ENCODE measurements around the gene SCAMP4. TPM values are rescaled to one million over a fixed set of nuclear protein-coding genes. Genes with fewer than 3 reads are reported as not detected.

SCAMP4 gene
- total and polyA plus RNA-seq, 2 experiments from 2014 or later: 69.3 to 89.8 TPM

DNA sequence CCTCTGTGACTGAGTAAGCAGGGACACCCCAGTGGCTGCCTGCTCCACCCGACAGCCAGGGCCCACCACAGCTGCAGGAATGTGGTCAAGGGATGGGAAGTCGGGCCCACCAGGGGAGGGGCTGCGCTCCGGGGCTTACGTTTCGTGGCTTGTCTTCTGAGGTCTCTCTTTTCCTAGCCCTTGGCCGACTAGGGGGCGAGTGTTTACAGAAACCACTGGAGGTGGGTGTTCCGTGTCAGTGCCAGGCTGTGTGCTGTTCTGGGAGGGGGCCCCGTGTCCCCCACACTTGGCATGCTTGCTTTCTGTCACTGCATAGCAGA lies 4.5 kb downstream of the SCAMP4 start:
- Histone ChIP-seq H4K20me1 (ENCODE audit: insufficient read depth, poor library complexity, severe bottlenecking) (peaks cover 50% of the 10 kb centered on the region), H2AFZ (no peak overlapping the region), H3K27me3 (no peaks in the 10 kb centered on the region), H3K4me3 (no peak overlapping the region), H3K9me3 (ENCODE audit: low read depth) (no peaks in the 10 kb centered on the region), H3K9me2 (replicated peaks; ENCODE audit: insufficient read depth) (no peaks in the 10 kb centered on the region), H3K36me3 (replicated peaks; ENCODE audit: insufficient read depth, low read depth) (no peaks in the 10 kb centered on the region), H3K4me2 (peak overlapping the region; percentile 50), H3K79me2 (peaks cover 89% of the 10 kb centered on the region), H3K4me1 (ENCODE audit: insufficient read depth) (peaks cover 15% of the 10 kb centered on the region), H3K27ac (peak overlapping the region; percentile 51)
- no peak for TF ChIP-seq EZH2phosphoT487 (IDR thresholded peaks at IDR 0.05; ENCODE audit: low read depth, severe bottlenecking, unreplicated experiment)
- TF ChIP-seq, protein P1, sequence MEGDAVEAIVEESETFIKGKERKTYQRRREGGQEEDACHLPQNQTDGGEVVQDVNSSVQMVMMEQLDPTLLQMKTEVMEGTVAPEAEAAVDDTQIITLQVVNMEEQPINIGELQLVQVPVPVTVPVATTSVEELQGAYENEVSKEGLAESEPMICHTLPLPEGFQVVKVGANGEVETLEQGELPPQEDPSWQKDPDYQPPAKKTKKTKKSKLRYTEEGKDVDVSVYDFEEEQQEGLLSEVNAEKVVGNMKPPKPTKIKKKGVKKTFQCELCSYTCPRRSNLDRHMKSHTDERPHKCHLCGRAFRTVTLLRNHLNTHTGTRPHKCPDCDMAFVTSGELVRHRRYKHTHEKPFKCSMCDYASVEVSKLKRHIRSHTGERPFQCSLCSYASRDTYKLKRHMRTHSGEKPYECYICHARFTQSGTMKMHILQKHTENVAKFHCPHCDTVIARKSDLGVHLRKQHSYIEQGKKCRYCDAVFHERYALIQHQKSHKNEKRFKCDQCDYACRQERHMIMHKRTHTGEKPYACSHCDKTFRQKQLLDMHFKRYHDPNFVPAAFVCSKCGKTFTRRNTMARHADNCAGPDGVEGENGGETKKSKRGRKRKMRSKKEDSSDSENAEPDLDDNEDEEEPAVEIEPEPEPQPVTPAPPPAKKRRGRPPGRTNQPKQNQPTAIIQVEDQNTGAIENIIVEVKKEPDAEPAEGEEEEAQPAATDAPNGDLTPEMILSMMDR (IDR thresholded peaks at IDR 0.05; ENCODE audit: poor library complexity): no peak
- no peak for TF ChIP-seq EZH2 (IDR thresholded peaks at IDR 0.05; ENCODE audit: borderline replicate concordance)
- no peak for DNase-seq (ENCODE audit: low spot score)
- 87% methylated on average over 10 of the region's 10 CpGs for WGBS (ENCODE audit: low lambda C conversion rate, missing lambda C conversion rate)

DNA sequence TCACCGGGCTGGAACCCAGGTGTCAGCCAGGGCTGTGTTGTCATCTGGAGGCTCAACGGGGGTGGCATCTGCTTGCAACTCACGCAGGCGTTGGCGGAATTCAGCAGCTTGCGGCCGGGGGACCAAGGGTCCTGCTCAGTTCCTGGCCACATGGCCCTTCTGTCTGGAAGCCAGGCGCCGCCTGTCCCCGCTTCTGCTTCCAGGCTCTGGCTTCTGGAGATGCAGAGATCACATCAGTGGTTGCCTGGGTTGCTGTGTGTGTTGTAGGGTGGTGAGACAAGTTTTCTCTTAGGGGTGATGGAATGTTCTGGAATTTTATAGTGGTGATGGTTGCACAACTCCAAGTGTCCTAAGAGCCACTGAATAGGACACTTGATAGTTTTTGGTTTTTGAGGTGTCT lies 5.0 kb downstream of the SCAMP4 start:
- Histone ChIP-seq H2AFZ (no peak overlapping the region), H4K20me1 (ENCODE audit: insufficient read depth, poor library complexity, severe bottlenecking) (peaks cover 50% of the 10 kb centered on the region), H3K4me3 (no peak overlapping the region), H3K4me1 (ENCODE audit: insufficient read depth) (peaks cover 15% of the 10 kb centered on the region), H3K79me2 (peaks cover 89% of the 10 kb centered on the region), H3K4me2 (no peak overlapping the region), H3K27ac (peak overlapping the region; percentile 51), H3K36me3 (replicated peaks; ENCODE audit: insufficient read depth, low read depth) (no peaks in the 10 kb centered on the region), H3K9me2 (replicated peaks; ENCODE audit: insufficient read depth) (no peaks in the 10 kb centered on the region), H3K9me3 (ENCODE audit: low read depth) (no peaks in the 10 kb centered on the region), H3K27me3 (no peaks in the 10 kb centered on the region)
- DNase-seq (ENCODE audit: low spot score): no peak
- 96% methylated on average over 10 of the region's 10 CpGs for WGBS (ENCODE audit: low lambda C conversion rate, missing lambda C conversion rate)
- no peak for TF ChIP-seq EZH2 (IDR thresholded peaks at IDR 0.05; ENCODE audit: borderline replicate concordance)
- TF ChIP-seq EZH2phosphoT487 (IDR thresholded peaks at IDR 0.05; ENCODE audit: low read depth, severe bottlenecking, unreplicated experiment): no peak
- TF ChIP-seq, protein P1 (IDR thresholded peaks at IDR 0.05; ENCODE audit: poor library complexity): no peak

DNA sequence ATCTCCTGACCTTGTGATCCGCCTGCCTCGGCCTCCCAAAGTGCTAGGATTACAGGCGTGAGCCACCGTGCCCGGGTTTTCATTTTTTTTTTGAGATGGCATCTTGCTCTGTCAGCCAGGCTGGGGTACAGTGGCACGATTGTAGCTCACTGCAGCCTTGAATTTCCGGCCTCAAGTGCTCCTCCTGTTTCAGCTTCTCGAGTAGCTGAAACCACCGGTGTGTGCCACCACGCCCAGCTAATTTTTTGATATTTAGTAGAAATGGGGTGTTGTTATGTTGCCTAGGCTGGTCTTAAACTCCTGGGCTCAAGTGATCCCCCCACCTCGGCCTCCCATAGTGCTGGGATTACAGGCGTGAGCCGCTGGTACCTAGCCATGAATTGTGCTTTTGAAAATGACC lies 5.9 kb downstream of the SCAMP4 start:
- Histone ChIP-seq H2AFZ (no peak overlapping the region), H4K20me1 (ENCODE audit: insufficient read depth, poor library complexity, severe bottlenecking) (peaks cover 50% of the 10 kb centered on the region), H3K4me1 (ENCODE audit: insufficient read depth) (peaks cover 10% of the 10 kb centered on the region), H3K27ac (no peak overlapping the region), H3K9me3 (ENCODE audit: low read depth) (no peaks in the 10 kb centered on the region), H3K79me2 (peaks cover 83% of the 10 kb centered on the region), H3K9me2 (replicated peaks; ENCODE audit: insufficient read depth) (no peaks in the 10 kb centered on the region), H3K4me3 (no peak overlapping the region), H3K36me3 (replicated peaks; ENCODE audit: insufficient read depth, low read depth) (no peaks in the 10 kb centered on the region), H3K4me2 (no peak overlapping the region), H3K27me3 (no peaks in the 10 kb centered on the region)
- 97% methylated on average over 13 of the region's 13 CpGs for WGBS (ENCODE audit: low lambda C conversion rate, missing lambda C conversion rate)
- no peak for DNase-seq (ENCODE audit: low spot score)
- TF ChIP-seq EZH2phosphoT487 (IDR thresholded peaks at IDR 0.05; ENCODE audit: low read depth, severe bottlenecking, unreplicated experiment) (no peak), EZH2 (IDR thresholded peaks at IDR 0.05; ENCODE audit: borderline replicate concordance) (no peak)
- TF ChIP-seq, protein P1 (IDR thresholded peaks at IDR 0.05; ENCODE audit: poor library complexity): no peak

DNA sequence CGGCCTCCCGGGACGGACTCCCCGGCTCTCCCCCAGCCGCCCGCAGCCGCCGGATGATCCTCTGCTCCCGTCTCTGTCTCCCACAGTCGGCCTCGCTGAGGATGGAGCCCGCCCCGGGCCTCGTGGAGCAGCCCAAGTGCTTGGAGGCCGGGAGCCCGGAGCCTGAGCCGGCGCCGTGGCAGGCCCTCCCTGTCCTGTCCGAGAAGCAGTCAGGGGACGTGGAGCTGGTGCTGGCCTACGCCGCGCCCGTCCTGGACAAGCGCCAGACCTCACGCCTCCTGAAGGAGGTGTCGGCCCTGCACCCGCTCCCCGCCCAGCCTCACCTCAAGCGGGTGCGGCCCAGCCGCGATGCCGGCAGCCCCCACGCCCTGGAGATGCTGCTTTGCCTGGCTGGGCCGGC lies 6.8 kb downstream of the SCAMP4 start:
- H3K27me3 ChIP-seq: no peaks in the 10 kb centered on the region
- no peak overlapping the region for H2AFZ ChIP-seq
- no peak overlapping the region for H3K4me2 ChIP-seq
- H3K4me1 ChIP-seq (ENCODE audit: insufficient read depth): peaks cover 6% of the 10 kb centered on the region
- no peak overlapping the region for H3K27ac ChIP-seq
- peaks cover 50% of the 10 kb centered on the region for H4K20me1 ChIP-seq (ENCODE audit: insufficient read depth, poor library complexity, severe bottlenecking)
- 98% methylated on average over 28 of the region's 37 CpGs for WGBS (ENCODE audit: low lambda C conversion rate, missing lambda C conversion rate)
- H3K9me3 ChIP-seq (ENCODE audit: low read depth): no peaks in the 10 kb centered on the region
- H3K9me2 ChIP-seq (replicated peaks; ENCODE audit: insufficient read depth): no peaks in the 10 kb centered on the region
- DNase-seq (ENCODE audit: low spot score): no peak
- H3K79me2 ChIP-seq: peaks cover 74% of the 10 kb centered on the region
- no peak overlapping the region for H3K4me3 ChIP-seq
- TF ChIP-seq EZH2 (IDR thresholded peaks at IDR 0.05; ENCODE audit: borderline replicate concordance) (no peak), EZH2phosphoT487 (IDR thresholded peaks at IDR 0.05; ENCODE audit: low read depth, severe bottlenecking, unreplicated experiment) (no peak)
- TF ChIP-seq, protein P1 (IDR thresholded peaks at IDR 0.05; ENCODE audit: poor library complexity): no peak
- H3K36me3 ChIP-seq (replicated peaks; ENCODE audit: insufficient read depth, low read depth): no peaks in the 10 kb centered on the region

All from hepatocyte (in vitro differentiated cells).